OCI-LY1 (cell line): ENCODE measurements around the gene DOCK1.

Source experiments
- H2AFZ ChIP-seq: fragments of 200-600 bp; sonication (generic), shearing (Covaris generic); 2 replicates; pipeline ENCODE4 v1.6.0; 2014; ENCODE audit warnings: antibody characterized with exemption, mild to moderate bottlenecking, low read length
- H3F3A ChIP-seq: fragments of 200-600 bp; sonication (generic), shearing (Covaris generic); 2 replicates; pipeline ENCODE4 v1.6.0; 2014; ENCODE audit warnings: mild to moderate bottlenecking, antibody characterized with exemption, low read length, moderate library complexity; ENCODE audit not compliant: insufficient read depth
- H3K27ac ChIP-seq: fragments of 200-600 bp; sonication (generic); 2 replicates; pipeline ENCODE4 v1.5.1; 2014; ENCODE audit warnings: low read length, mixed run types, mild to moderate bottlenecking, low read depth; ENCODE audit not compliant: poor library complexity, severe bottlenecking
- H3K27me3 ChIP-seq: fragments of 200-600 bp; sonication (generic); 2 replicates; pipeline ENCODE4 v1.6.0; 2014; ENCODE audit warnings: antibody characterized with exemption, mild to moderate bottlenecking, low read length, moderate library complexity; ENCODE audit not compliant: insufficient read depth
- H3K36me3 ChIP-seq: fragments of 200-600 bp; sonication (generic); 2 replicates; pipeline ENCODE4 v1.6.1; 2014; ENCODE audit warnings: mild to moderate bottlenecking, antibody characterized with exemption, low read length, moderate library complexity, mixed read lengths; ENCODE audit not compliant: insufficient read depth
- H3K4me1 ChIP-seq: fragments of 200-600 bp; sonication (generic); 2 replicates; pipeline ENCODE4 v1.5.1; 2014; ENCODE audit warnings: mild to moderate bottlenecking, low read length, moderate library complexity; ENCODE audit not compliant: insufficient read depth, severe bottlenecking
- H3K4me2 ChIP-seq: fragments of 200-600 bp; sonication (generic), shearing (Covaris generic); 2 replicates; pipeline ENCODE4 v1.6.1; 2014; ENCODE audit warnings: low read length
- H3K4me3 ChIP-seq: fragments of 200-600 bp; sonication (generic); 2 replicates; pipeline ENCODE4 v1.5.1; 2014; ENCODE audit warnings: low read length, low read depth, mild to moderate bottlenecking, mixed read lengths; ENCODE audit not compliant: poor library complexity, severe bottlenecking
- H3K79me2 ChIP-seq: fragments of 200-600 bp; shearing (Covaris generic); 2 replicates; pipeline ENCODE4 v1.6.1; 2016; ENCODE audit warnings: mixed run types, low read length, mixed read lengths; ENCODE audit not compliant: insufficient read depth
- H3K9ac ChIP-seq: fragments of 200-600 bp; sonication (generic), shearing (Covaris generic); 2 replicates; pipeline ENCODE4 v1.6.1; 2014; ENCODE audit warnings: mild to moderate bottlenecking, low read length, mixed read lengths
- H3K9me2 ChIP-seq: fragments of 200-600 bp; sonication (generic), shearing (Covaris generic); 2 replicates; pipeline ENCODE4 v1.6.1; 2014; ENCODE audit warnings: low read depth, mild to moderate bottlenecking, low read length, mixed read lengths
- H3K9me3 ChIP-seq: fragments of 200-600 bp; shearing (Covaris generic); 2 replicates; pipeline ENCODE4 v1.6.1; 2014; ENCODE audit warnings: low read length, mixed read lengths
- H4K20me1 ChIP-seq: fragments of 200-600 bp; sonication (generic), shearing (Covaris generic); 2 replicates; pipeline ENCODE4 v1.6.0; 2016; ENCODE audit warnings: mild to moderate bottlenecking, low read length; ENCODE audit not compliant: insufficient read depth
- CTCF ChIP-seq: fragments of 200-600 bp; sonication (generic), shearing (Covaris generic); IDR thresholded peaks from 2 replicates; pipeline ENCODE4 v1.5.1; 2017; ENCODE audit warnings: mild to moderate bottlenecking, antibody characterized with exemption, low read length, moderate library complexity, mixed read lengths
- EZH2 ChIP-seq: fragments of 200-600 bp; sonication (generic), shearing (Covaris generic); IDR thresholded peaks from 2 replicates; pipeline ENCODE4 v1.8.0; 2017; ENCODE audit warnings: borderline replicate concordance, mixed run types, mild to moderate bottlenecking, antibody characterized with exemption, low read length, moderate library complexity, mixed read lengths

DOCK1 gene

GRCh38 chr10:127194599-127194998 lies 289.4 kb downstream of the DOCK1 start:
- Histone ChIP-seq H3K27ac (no peak overlapping the region), H3K79me2 (no peaks in the 10 kb centered on the region), H3K4me2 (no peak overlapping the region), H3K9me3 (no peaks in the 10 kb centered on the region), H3K36me3 (no peaks in the 10 kb centered on the region), H2AFZ (no peak overlapping the region), H3F3A (no peaks in the 10 kb centered on the region), H4K20me1 (no peaks in the 10 kb centered on the region), H3K4me3 (no peak overlapping the region), H3K9me2 (no peaks in the 10 kb centered on the region), H3K9ac (no peak overlapping the region), H3K4me1 (no peaks in the 10 kb centered on the region), H3K27me3 (no peaks in the 10 kb centered on the region)
- TF ChIP-seq EZH2 (no peak), CTCF (no peak)

- no peak overlapping the region for H3K27ac ChIP-seq
- no peak overlapping the region for H3K4me2 ChIP-seq
- H3K9me3 ChIP-seq: no peaks in the 10 kb centered on the region
- no peaks in the 10 kb centered on the region for H3K9me2 ChIP-seq
- no peaks in the 10 kb centered on the region for H3K4me1 ChIP-seq
- no peaks in the 10 kb centered on the region for H4K20me1 ChIP-seq
- no peaks in the 10 kb centered on the region for H3K27me3 ChIP-seq
- H3K9ac ChIP-seq: no peak overlapping the region
- H3F3A ChIP-seq: no peaks in the 10 kb centered on the region
- no peak overlapping the region for H2AFZ ChIP-seq
- no peaks in the 10 kb centered on the region for H3K36me3 ChIP-seq
- no peak overlapping the region for H3K4me3 ChIP-seq
- no peaks in the 10 kb centered on the region for H3K79me2 ChIP-seq
- TF ChIP-seq CTCF (no peak), EZH2 (no peak)
Measured at GRCh38 chr10:127195041-127195506, 289.8 kb downstream of the DOCK1 start.

GRCh38 chr10:127195571-127196281 lies 290.5 kb downstream of the DOCK1 start:
- Histone ChIP-seq H3K4me3 (no peak overlapping the region), H3K79me2 (no peaks in the 10 kb centered on the region), H3K4me2 (no peak overlapping the region), H3K9me3 (no peaks in the 10 kb centered on the region), H3K9ac (no peak overlapping the region), H2AFZ (no peak overlapping the region), H3K4me1 (no peaks in the 10 kb centered on the region), H4K20me1 (no peaks in the 10 kb centered on the region), H3K36me3 (no peaks in the 10 kb centered on the region), H3K27me3 (no peaks in the 10 kb centered on the region), H3F3A (no peaks in the 10 kb centered on the region), H3K9me2 (no peaks in the 10 kb centered on the region), H3K27ac (no peak overlapping the region)
- TF ChIP-seq EZH2 (no peak), CTCF (no peak)
